ENCODE data around the gene ZNF462.

The ZNF462 gene

DNA sequence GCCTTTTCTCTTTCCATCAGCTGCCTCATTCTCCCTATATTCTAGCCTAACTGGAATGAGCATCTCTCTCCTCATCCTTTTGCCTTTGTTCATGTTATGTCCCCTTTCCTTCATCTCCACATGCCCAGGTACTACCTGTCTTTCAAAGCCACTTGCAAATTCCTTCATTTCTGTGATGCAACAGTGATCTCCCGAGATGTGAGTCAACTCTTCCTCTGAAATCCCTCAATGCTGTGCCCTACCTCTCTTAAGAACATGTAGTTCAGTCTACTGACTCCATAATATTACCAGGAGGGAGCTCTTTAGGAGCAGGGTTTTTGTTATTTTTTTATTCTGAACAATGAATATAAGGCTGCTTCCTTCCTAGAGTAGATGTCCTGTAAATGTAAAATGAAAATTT is 91.6 kb downstream of the ZNF462 start:
- TF ChIP-seq, protein P1, sequence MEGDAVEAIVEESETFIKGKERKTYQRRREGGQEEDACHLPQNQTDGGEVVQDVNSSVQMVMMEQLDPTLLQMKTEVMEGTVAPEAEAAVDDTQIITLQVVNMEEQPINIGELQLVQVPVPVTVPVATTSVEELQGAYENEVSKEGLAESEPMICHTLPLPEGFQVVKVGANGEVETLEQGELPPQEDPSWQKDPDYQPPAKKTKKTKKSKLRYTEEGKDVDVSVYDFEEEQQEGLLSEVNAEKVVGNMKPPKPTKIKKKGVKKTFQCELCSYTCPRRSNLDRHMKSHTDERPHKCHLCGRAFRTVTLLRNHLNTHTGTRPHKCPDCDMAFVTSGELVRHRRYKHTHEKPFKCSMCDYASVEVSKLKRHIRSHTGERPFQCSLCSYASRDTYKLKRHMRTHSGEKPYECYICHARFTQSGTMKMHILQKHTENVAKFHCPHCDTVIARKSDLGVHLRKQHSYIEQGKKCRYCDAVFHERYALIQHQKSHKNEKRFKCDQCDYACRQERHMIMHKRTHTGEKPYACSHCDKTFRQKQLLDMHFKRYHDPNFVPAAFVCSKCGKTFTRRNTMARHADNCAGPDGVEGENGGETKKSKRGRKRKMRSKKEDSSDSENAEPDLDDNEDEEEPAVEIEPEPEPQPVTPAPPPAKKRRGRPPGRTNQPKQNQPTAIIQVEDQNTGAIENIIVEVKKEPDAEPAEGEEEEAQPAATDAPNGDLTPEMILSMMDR (conservative IDR thresholded peaks at IDR 0.05; ENCODE audit: control insufficient read depth, insufficient read depth, low read depth, low read length) = no peak
- DNase-seq (ENCODE audit: low read depth) = no peak
- H3K4me3 ChIP-seq (ENCODE audit: control insufficient read depth, low read depth, low read length) = no peak overlapping the region

DNA sequence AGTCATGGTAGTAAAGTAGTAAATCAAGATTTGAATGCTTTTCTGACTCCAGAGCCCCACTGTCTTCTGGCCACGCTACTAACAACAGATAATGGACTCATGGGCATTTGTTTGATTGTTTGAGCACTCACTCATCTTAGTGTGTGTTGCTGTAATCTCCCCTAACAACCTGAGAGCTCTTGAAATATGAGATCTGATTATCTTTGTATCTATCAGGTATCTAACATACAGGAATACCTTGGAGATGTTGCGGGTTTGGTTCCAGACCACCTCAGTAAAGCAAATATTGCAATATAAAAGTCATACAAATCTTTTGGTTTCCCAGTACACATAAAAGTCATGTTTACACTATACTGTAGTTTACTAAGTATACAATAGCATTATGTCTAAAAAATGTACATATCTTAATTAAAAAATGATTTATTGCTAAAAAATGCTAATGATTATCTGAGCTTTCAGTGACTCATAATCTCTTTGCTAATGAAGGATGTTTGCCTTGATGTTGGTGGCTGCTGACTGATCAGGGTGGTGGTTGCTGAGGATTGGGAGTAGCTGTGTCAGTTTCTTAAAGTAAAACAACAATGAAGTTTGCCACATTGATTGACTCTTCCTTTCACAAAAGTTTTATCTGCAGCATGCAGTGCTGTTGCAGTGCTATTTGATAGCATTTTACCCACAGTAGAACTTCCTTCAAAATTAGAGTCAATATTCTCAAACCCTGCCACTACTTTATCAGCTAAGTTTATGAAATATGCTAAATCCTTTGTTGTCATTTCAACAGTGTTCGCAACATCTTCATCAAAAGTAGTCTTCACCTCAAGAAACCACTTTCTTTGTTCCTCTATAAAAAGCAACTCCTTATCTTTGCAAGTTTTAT is 92.2 kb downstream of the ZNF462 start:
- H3K4me3 ChIP-seq (ENCODE audit: control insufficient read depth, low read depth, low read length) = no peak overlapping the region
- no peak for DNase-seq (ENCODE audit: low read depth)

DNA sequence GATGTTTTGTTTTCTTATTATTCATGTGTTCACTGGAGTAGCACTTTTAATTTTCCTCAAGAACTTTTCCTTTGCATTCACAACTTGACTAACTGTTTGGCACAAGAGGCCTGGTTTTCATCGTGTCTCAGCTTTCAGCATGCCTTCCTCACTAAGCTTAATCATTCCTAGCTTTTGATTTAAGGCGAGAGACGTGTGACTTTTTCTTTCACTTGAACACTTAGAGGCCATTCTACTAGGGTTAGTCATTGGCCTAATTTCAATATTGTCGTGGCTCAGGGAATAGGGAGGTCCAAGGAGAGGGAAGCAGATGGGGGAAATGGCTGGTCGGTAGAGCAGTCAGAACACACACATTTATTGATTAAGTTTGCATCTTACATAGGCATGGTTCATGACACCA is 94.0 kb downstream of the ZNF462 start:
- peak; percentile 91 for DNase-seq (ENCODE audit: low read depth)
- TF ChIP-seq, protein P1 (conservative IDR thresholded peaks at IDR 0.05; ENCODE audit: control insufficient read depth, insufficient read depth, low read depth, low read length) = no peak
- H3K4me3 ChIP-seq (ENCODE audit: control insufficient read depth, low read depth, low read length) = no peak overlapping the region

More for the DNA sequence above, 92.2 kb downstream of the ZNF462 start:
- TF ChIP-seq, protein P1 (conservative IDR thresholded peaks at IDR 0.05; ENCODE audit: control insufficient read depth, insufficient read depth, low read depth, low read length) = no peak

DNA sequence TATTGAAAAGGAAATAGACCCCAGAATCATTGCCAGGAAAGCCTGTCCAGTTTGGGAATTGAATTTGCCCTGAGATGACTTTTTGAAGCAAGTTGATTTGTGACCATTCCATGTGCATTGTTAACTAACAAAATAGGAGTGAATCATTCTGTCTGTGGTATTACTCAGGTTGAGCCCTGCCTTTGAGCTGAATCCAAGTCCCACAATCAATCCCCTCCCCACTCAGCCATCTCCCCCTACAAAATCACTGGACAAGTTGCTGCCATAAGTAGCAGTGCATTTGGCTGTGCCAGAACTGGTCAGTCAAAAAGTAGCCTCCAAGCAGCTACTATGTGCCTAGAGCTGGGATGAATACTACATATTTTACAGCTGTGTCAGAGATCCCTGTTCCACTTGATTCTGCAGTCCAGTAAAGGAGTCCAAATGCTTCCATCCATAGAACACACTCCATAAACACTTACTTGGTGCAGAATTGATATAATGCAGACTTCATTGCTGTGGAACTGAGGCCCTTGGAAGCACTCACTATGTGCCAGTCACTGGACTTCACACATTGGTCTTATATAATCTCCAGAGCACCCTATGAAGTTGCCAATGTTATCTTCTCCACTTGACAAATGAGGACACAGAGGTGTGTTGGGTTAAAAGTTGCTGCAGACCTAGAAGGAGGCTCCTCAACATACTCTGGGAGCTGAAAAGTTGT is 96.1 kb downstream of the ZNF462 start:
- TF ChIP-seq, protein P1 (conservative IDR thresholded peaks at IDR 0.05; ENCODE audit: control insufficient read depth, insufficient read depth, low read depth, low read length) = no peak
- no peak overlapping the region for H3K4me3 ChIP-seq (ENCODE audit: control insufficient read depth, low read depth, low read length)
- DNase-seq (ENCODE audit: low read depth) = peak; percentile 77

DNA sequence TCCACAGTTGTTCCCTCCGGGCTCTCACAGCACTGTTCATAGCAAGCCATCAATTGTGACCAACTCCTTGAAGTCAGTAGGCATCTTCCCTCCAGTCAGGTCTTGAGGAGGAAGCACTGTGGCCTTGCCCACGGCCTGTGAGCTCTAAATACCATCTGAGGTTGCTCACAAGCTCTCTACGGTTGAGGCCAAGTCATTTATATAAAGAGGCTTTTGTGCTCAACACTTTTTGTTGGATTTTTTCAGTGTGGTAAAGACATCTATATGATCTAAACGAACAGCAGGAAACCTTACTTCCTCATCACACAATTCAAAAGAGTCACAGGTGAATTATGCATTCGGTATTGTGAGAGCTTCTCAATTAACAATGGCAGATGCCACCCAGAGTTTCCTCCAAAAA is 97.3 kb downstream of the ZNF462 start:
- no peak for DNase-seq (ENCODE audit: low read depth)
- TF ChIP-seq, protein P1 (conservative IDR thresholded peaks at IDR 0.05; ENCODE audit: control insufficient read depth, insufficient read depth, low read depth, low read length) = no peak
- no peak overlapping the region for H3K4me3 ChIP-seq (ENCODE audit: control insufficient read depth, low read depth, low read length)

DNA sequence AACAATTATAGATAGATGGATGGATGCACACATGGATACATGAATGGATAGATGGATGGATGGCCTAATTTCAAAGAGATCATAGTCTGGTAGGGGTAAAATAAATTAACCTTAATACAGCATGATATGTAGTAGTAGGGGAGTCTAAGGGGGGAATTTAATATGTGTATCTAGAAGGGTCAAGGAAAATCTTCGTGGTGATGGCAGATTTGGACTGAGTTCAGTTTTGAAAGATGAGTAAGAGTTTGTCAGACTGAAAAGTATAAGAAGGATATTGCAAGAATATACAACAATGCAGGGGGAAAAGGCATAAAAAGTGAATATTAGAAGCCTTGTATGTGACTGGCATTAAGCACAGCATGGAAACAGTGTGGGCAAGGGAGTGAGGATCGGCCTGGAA is 98.7 kb downstream of the ZNF462 start:
- H3K4me3 ChIP-seq (ENCODE audit: control insufficient read depth, low read depth, low read length) = no peak overlapping the region
- TF ChIP-seq, protein P1 (conservative IDR thresholded peaks at IDR 0.05; ENCODE audit: control insufficient read depth, insufficient read depth, low read depth, low read length) = no peak
- DNase-seq (ENCODE audit: low read depth) = peak; percentile 74
